Suprapubic skin (tissue), 4 donors: ENCODE data around the gene PILRB. TPM values are rescaled to one million over a fixed set of nuclear protein-coding genes. Genes with fewer than 3 reads are reported as not detected.
"Not testable (repeated sequence)": the region's sequence is repeated elsewhere in the genome, so short reads cannot be mapped to it uniquely, and the experiment has no call there.

Experiments
- DNase-seq, 2 donors: peaks; one replicate each; pipeline ENCODE4 v3.0.0-alpha.2; 2019; ENCODE audit warnings: low spot score in 2 of 2
- H3K27ac ChIP-seq: fragments of 200-600 bp; sonication (generic); one replicate; pipeline ENCODE4 v1.5.1; 2019
- H3K27me3 ChIP-seq: fragments of 200-600 bp; sonication (generic); one replicate; pipeline ENCODE4 v1.5.1; 2019
- H3K36me3 ChIP-seq: fragments of 200-600 bp; sonication (generic); one replicate; pipeline ENCODE4 v1.5.1; 2019
- H3K4me1 ChIP-seq: fragments of 200-600 bp; sonication (generic); one replicate; pipeline ENCODE4 v1.5.1; 2019
- H3K4me3 ChIP-seq: fragments of 200-600 bp; sonication (generic); one replicate; pipeline ENCODE4 v1.5.1; 2019; ENCODE audit warnings: mild to moderate bottlenecking
- H3K9me3 ChIP-seq: fragments of 200-600 bp; sonication (generic); one replicate; pipeline ENCODE4 v1.5.1; 2019
- CTCF ChIP-seq, 2 donors: fragments of 200-600 bp in 1 of 2; fragments of 450-650 bp in 1 of 2; sonication (generic) in 1 of 2; IDR thresholded peaks; one replicate each; pipeline ENCODE4 v1.5.1; 2016 to 2019; ENCODE audit warnings: antibody characterized with exemption in 2 of 2, mild to moderate bottlenecking in 1 of 2, moderate library complexity in 1 of 2
- EP300 ChIP-seq: sonication (generic); formaldehyde crosslinking; IDR thresholded peaks from one replicate; pipeline ENCODE4 v1.6.1; 2017; ENCODE audit warnings: antibody characterized with exemption
- POLR2A ChIP-seq, 2 donors: fragments of 450-650 bp; IDR thresholded peaks; one replicate each; pipeline ENCODE4 v1.6.1; 2017; ENCODE audit warnings: antibody characterized with exemption in 2 of 2, mild to moderate bottlenecking in 2 of 2, moderate library complexity in 2 of 2
- POLR2AphosphoS5 ChIP-seq, 3 donors: sonication (generic); formaldehyde crosslinking; IDR thresholded peaks; one replicate each; pipeline ENCODE4 v1.6.1; 2017; ENCODE audit warnings: antibody characterized with exemption in 3 of 3
- WGBS: methylation state at CpG from one replicate; pipeline ENCODE4 v1.1.5; 2018; 5-methylcytosine and 5-hydroxymethylcytosine counted together
- total RNA-seq, 4 donors: library from RNA; depleted of rRNA; stranded (reverse); fragments of >200 nt; gene quantifications; one replicate each; pipeline ENCODE4 v1.1.0, GENCODE V29; 2016

PILRB gene
- total RNA-seq, 4 donors from 2014 or later: 40.8 to 125 (median 63.1) TPM

- H3K9me3 ChIP-seq: no peaks in the 10 kb centered on the region
- no peaks in the 10 kb centered on the region for H3K27me3 ChIP-seq
- DNase-seq: peak; percentile 51 to 61
- no peak overlapping the region for H3K27ac ChIP-seq
- 86% methylated on average over 2 of the region's 8 CpGs for WGBS
- H3K4me1 ChIP-seq: no peaks in the 10 kb centered on the region
- H3K36me3 ChIP-seq: peaks cover 98% of the 10 kb centered on the region
- H3K4me3 ChIP-seq: no peak overlapping the region
- TF ChIP-seq CTCF (IDR thresholded peaks at IDR 0.05) (no peak), EP300 (no peak), POLR2A (IDR thresholded peaks at IDR 0.05) (no peak), POLR2AphosphoS5 (IDR thresholded peaks at IDR 0.05) (no peak)
Observed at GRCh38 chr7:100356416-100357068, 1.4 kb upstream of the PILRB start.

- 92% methylated on average over 6 of the region's 6 CpGs for WGBS
- TF ChIP-seq EP300 (no peak), CTCF (IDR thresholded peaks at IDR 0.05) (no peak), POLR2AphosphoS5 (IDR thresholded peaks at IDR 0.05) (no peak), POLR2A (IDR thresholded peaks at IDR 0.05) (no peak)
- no peak overlapping the region for H3K4me3 ChIP-seq
- peak; percentile 44 to 58 for DNase-seq
- H3K4me1 ChIP-seq: no peaks in the 10 kb centered on the region
- H3K9me3 ChIP-seq: no peaks in the 10 kb centered on the region
- H3K36me3 ChIP-seq: peaks cover 100% of the 10 kb centered on the region
- H3K27ac ChIP-seq: no peak overlapping the region
- no peaks in the 10 kb centered on the region for H3K27me3 ChIP-seq
Observed at GRCh38 chr7:100357131-100357561, 771 bp upstream of the PILRB start.

GRCh38 chr7:100358857-100359212 is 918 bp downstream of the PILRB start:
- H3K27me3 ChIP-seq: no peaks in the 10 kb centered on the region
- no peaks in the 10 kb centered on the region for H3K4me1 ChIP-seq
- no peak overlapping the region for H3K4me3 ChIP-seq
- no peak for TF ChIP-seq CTCF (IDR thresholded peaks at IDR 0.05)
- no peak for TF ChIP-seq POLR2A (IDR thresholded peaks at IDR 0.05)
- no peak for TF ChIP-seq POLR2AphosphoS5 (IDR thresholded peaks at IDR 0.05)
- no peak for TF ChIP-seq EP300
- H3K27ac ChIP-seq: no peak overlapping the region
- 99% methylated on average over 7 of the region's 8 CpGs for WGBS
- H3K36me3 ChIP-seq: peaks cover 90% of the 10 kb centered on the region
- no peaks in the 10 kb centered on the region for H3K9me3 ChIP-seq
- DNase-seq: no peak

DNA sequence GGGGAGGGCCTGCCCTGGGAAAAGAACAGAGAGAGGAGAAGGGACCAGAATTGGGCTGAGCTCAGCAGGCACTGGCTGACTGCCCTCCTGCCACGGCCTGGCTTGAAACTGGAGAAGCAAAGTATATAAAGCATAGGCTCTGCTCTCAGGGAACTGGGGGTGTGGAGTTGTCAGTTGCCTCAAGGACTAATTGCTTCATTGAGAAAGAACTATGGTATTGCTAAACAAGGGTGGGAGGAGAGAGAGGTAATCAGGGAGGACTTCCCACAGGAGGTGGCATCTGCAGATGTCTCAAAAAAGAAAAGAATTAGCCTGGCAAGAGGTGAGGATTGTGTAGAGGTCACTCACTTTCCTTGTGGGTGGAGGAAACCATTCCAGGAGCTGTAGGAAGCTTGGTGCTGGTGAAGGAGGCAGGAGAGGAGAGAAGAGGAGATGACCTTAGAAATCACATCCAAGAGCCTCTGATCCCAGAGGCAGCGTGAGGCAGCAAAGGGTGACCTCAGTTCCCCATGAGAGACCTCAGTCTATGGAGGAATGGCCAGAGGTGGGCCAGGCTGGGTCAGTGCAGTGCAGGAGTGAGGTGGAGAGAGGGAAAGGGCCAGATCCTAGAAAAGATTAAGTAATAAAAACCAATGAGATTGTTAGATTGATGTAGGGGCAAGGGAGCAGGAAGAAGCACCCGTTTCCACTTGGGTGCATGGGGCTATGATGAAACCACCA is 2.4 kb downstream of the PILRB start:
- H3K4me3 ChIP-seq: no peak overlapping the region
- no peaks in the 10 kb centered on the region for H3K9me3 ChIP-seq
- no peak overlapping the region for H3K27ac ChIP-seq
- 82% methylated on average over 3 of the region's 3 CpGs for WGBS
- no peaks in the 10 kb centered on the region for H3K4me1 ChIP-seq
- TF ChIP-seq EP300: no peak
- TF ChIP-seq POLR2A (IDR thresholded peaks at IDR 0.05): no peak
- no peak for TF ChIP-seq POLR2AphosphoS5 (IDR thresholded peaks at IDR 0.05)
- TF ChIP-seq CTCF (IDR thresholded peaks at IDR 0.05): no peak
- H3K27me3 ChIP-seq: no peaks in the 10 kb centered on the region
- H3K36me3 ChIP-seq: peaks cover 79% of the 10 kb centered on the region
- no peak for DNase-seq

GRCh38 chr7:100363098-100363497 is 5.2 kb downstream of the PILRB start:
- no peak for DNase-seq
- H3K9me3 ChIP-seq: no peaks in the 10 kb centered on the region
- H3K4me3 ChIP-seq: no peak overlapping the region
- no peaks in the 10 kb centered on the region for H3K27me3 ChIP-seq
- no peak for TF ChIP-seq CTCF (IDR thresholded peaks at IDR 0.05)
- no peak for TF ChIP-seq EP300
- no peak for TF ChIP-seq POLR2AphosphoS5 (IDR thresholded peaks at IDR 0.05)
- TF ChIP-seq POLR2A (IDR thresholded peaks at IDR 0.05): no peak
- H3K36me3 ChIP-seq: peaks cover 51% of the 10 kb centered on the region
- no peak overlapping the region for H3K27ac ChIP-seq
- no peaks in the 10 kb centered on the region for H3K4me1 ChIP-seq

GRCh38 chr7:100363797-100364196 is 5.9 kb downstream of the PILRB start:
- H3K4me3 ChIP-seq, H3K27ac ChIP-seq, H3K9me3 ChIP-seq, H3K4me1 ChIP-seq, H3K27me3 ChIP-seq, DNase-seq: not testable (repeated sequence)
- H3K36me3 ChIP-seq: peaks cover 44% of the 10 kb centered on the region
- WGBS: 95% methylated on average over 7 of the region's 7 CpGs
